ENCODE data around the gene IRF6. TPM values are rescaled to one million over a fixed set of nuclear protein-coding genes. Genes with fewer than 3 reads are reported as not detected.
A peak's percentile ranks its signal among the peaks of the same experiment; 100 is the strongest.

The IRF6 gene
- total RNA-seq, 1 experiment from 2014 or later = 35.2 TPM

- TF ChIP-seq FOSL1 (IDR thresholded peaks at IDR 0.05; ENCODE audit: low read depth) (no peak), RAD21 (IDR thresholded peaks at IDR 0.05; ENCODE audit: low read depth) (peak; percentile 53), POLR2A (IDR thresholded peaks at IDR 0.05; ENCODE audit: borderline replicate concordance, extremely low read depth, insufficient read depth, insufficient read length) (no peak), SIN3A (IDR thresholded peaks at IDR 0.05; ENCODE audit: low read depth) (no peak), EZH2phosphoT487 (IDR thresholded peaks at IDR 0.05; ENCODE audit: borderline replicate concordance) (no peak), EGR1 (IDR thresholded peaks at IDR 0.05; ENCODE audit: low read depth) (0 out of 2 replicates have a peak, but pooled peaks have one; percentile 21), EZH2 (IDR thresholded peaks at IDR 0.05) (no peak), TCF7L2 (IDR thresholded peaks at IDR 0.05; ENCODE audit: borderline replicate concordance, extremely low read depth, insufficient read depth, insufficient read length) (no peak), ZNF274 (IDR thresholded peaks at IDR 0.05; ENCODE audit: low read depth, low read length) (no peak), POLR2AphosphoS5 (IDR thresholded peaks at IDR 0.05; ENCODE audit: low read depth, low read length) (no peak)
- TF ChIP-seq, protein P1, sequence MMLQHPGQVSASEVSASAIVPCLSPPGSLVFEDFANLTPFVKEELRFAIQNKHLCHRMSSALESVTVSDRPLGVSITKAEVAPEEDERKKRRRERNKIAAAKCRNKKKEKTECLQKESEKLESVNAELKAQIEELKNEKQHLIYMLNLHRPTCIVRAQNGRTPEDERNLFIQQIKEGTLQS (IDR thresholded peaks at IDR 0.05) = no peak
Measured at GRCh38 chr1:209823143-209824041, 17.4 kb upstream of the IRF6 start (continued).

DNA sequence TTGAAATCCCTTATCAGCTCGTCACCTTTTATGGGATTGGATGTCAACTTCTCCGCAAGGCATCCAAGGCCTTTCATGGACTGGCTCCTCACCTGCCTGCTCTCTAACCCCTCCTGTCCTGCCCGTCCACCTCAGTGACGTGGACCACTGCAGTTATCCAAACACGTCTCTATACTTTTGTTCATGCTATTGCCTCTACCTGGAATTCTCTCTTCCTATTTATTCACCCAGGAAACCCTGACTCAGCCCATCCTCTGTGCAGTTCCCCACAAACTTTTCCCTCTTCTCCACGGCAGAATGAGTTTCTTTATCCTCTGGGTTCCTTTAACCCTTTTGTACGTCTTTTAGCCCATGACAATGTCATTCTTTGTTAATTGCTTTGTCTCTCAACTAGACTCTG lies 16.8 kb upstream of the IRF6 start:
- no peaks in the 10 kb centered on the region for H3K79me2 ChIP-seq (ENCODE audit: insufficient read depth, low read length)
- H3K4me3 ChIP-seq (replicated peaks in 1 of 2; ENCODE audit: low read depth in 1 of 2, low read length in 2 of 2) = peak overlapping the region; percentile 11 to 35; a peak in 3 of 4 replicates
- no TSS peak for BruUV-seq (replicated peaks)
- H3K9ac ChIP-seq (ENCODE audit: low read length) = no peak overlapping the region
- peak overlapping the region; percentile 95 for H2AFZ ChIP-seq (ENCODE audit: low read depth, low read length, poor library complexity, severe bottlenecking)
- no peaks in the 10 kb centered on the region for H4K20me1 ChIP-seq (ENCODE audit: insufficient read depth)
- CTCF ChIA-PET = interaction anchor here (0.6 to 2.3 kb wide), 9 partner anchors 8 to 220 kb away, joined by 3 to 14 read pairs (median 7); partner anchors contain the start of gene IRF6
- no peaks in the 10 kb centered on the region for H3K9me3 ChIP-seq (ENCODE audit: control insufficient read depth in 1 of 2, insufficient read depth in 1 of 2, low read depth in 1 of 2, low read length in 2 of 2)
- H3K9me2 ChIP-seq (ENCODE audit: insufficient read depth) = no peaks in the 10 kb centered on the region
- ATAC-seq (no peak), DNase-seq (ENCODE audit: low read depth, low spot score) (no peak)
- POLR2A ChIA-PET = no interaction called here
- H3K4me2 ChIP-seq (ENCODE audit: low read length) = peak overlapping the region; percentile 75
- intact Hi-C loops (cut with micrococcal nuclease) = no loop called here
- RAD21 ChIA-PET (ENCODE audit: low non-redundant PET in 1 of 2, low total read pairs in 2 of 2, uncharacterized antibody in 2 of 2, unreplicated experiment in 2 of 2) = no interaction called here
- no peaks in the 10 kb centered on the region for H3K36me3 ChIP-seq (ENCODE audit: control insufficient read depth in 1 of 2, insufficient read depth in 2 of 2, low read length in 2 of 2)
- peaks cover 0 to 17% of the 10 kb centered on the region in 2 experiments; a peak in 2 of 4 replicates for H3K4me1 ChIP-seq (ENCODE audit: control insufficient read depth in 1 of 2, insufficient read depth in 2 of 2, low read length in 2 of 2)
- no peaks in the 10 kb centered on the region; the same call in 1 of the 2 replicates for H3K27me3 ChIP-seq (ENCODE audit: insufficient read depth, low read length)
- no peak overlapping the region for H3K27ac ChIP-seq (ENCODE audit: low read depth, low read length)
- TF ChIP-seq ZBTB33 (IDR thresholded peaks at IDR 0.05; ENCODE audit: extremely low read depth, insufficient replicate concordance, low read length) (no peak), EGR1 (IDR thresholded peaks at IDR 0.05; ENCODE audit: low read depth) (no peak), RAD21 (IDR thresholded peaks at IDR 0.05; ENCODE audit: low read depth) (no peak), FOSL1 (IDR thresholded peaks at IDR 0.05; ENCODE audit: low read depth) (no peak), ZNF274 (IDR thresholded peaks at IDR 0.05; ENCODE audit: low read depth, low read length) (no peak), POLR2A (IDR thresholded peaks at IDR 0.05; ENCODE audit: borderline replicate concordance, extremely low read depth, insufficient read depth, insufficient read length) (no peak), TCF7L2 (IDR thresholded peaks at IDR 0.05; ENCODE audit: borderline replicate concordance, extremely low read depth, insufficient read depth, insufficient read length) (no peak), SIN3A (IDR thresholded peaks at IDR 0.05; ENCODE audit: low read depth) (no peak), EZH2 (IDR thresholded peaks at IDR 0.05) (no peak), POLR2AphosphoS5 (IDR thresholded peaks at IDR 0.05; ENCODE audit: low read depth, low read length) (no peak), YY1 (IDR thresholded peaks at IDR 0.05; ENCODE audit: extremely low read depth, insufficient replicate concordance, low read depth, low read length) (no peak), EZH2phosphoT487 (IDR thresholded peaks at IDR 0.05; ENCODE audit: borderline replicate concordance) (no peak)
- TF ChIP-seq, protein P1 (IDR thresholded peaks at IDR 0.05) = no peak
- TF ChIP-seq, protein P2, sequence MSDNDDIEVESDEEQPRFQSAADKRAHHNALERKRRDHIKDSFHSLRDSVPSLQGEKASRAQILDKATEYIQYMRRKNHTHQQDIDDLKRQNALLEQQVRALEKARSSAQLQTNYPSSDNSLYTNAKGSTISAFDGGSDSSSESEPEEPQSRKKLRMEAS (IDR thresholded peaks at IDR 0.05) = no peak
